Caco-2 (cell line): ENCODE data around the gene LIPC. TPM values are rescaled to one million over a fixed set of nuclear protein-coding genes. Genes with fewer than 3 reads are reported as not detected.

ENCODE experiments used
- BruUV-seq: library from RNA; stranded (reverse); fragments of 400-500 nt; replicated peaks from 2 replicates; lab custom pipeline; 2021; lab: Mats Ljungman, UMichigan
- CTCF ChIA-PET: fragments of 300-600 bp; sonication (Branson Sonifier 250); formaldehyde crosslinking; loops from one replicate; lab custom pipeline; 2022; ENCODE audit warnings: antibody characterized with exemption; lab: Charles Lee
- POLR2A ChIA-PET: fragments of 300-600 bp; sonication (Branson Sonifier 250); formaldehyde crosslinking; loops from one replicate; lab custom pipeline; 2022; ENCODE audit warnings: antibody characterized with exemption; lab: Charles Lee
- DNase-seq, 2 experiments: peaks; one replicate each; pipeline versions ENCODE4 v3.0.0 to v3.0.0-alpha.2; 2020 to 2022
- H3K27me3 ChIP-seq: replicated peaks from 2 replicates; pipeline ENCODE4 v1.6.0; 2011; ENCODE audit warnings: low read length; ENCODE audit not compliant: control insufficient read depth, insufficient read depth
- H3K36me3 ChIP-seq: 2 replicates; pipeline ENCODE4 v1.5.1; 2011; ENCODE audit warnings: low read length; ENCODE audit not compliant: control insufficient read depth, insufficient read depth
- H3K4me1 ChIP-seq: fragments of 250-450 bp; sonication (Bioruptor Pico); 2 replicates; pipeline ENCODE4 v1.5.1; 2020; ENCODE audit warnings: mild to moderate bottlenecking
- H3K4me3 ChIP-seq: 2 replicates; pipeline ENCODE4 v1.5.1; 2011; ENCODE audit warnings: low read depth, mild to moderate bottlenecking, control low read depth, low read length
- H3K9me3 ChIP-seq: fragments of 250-450 bp; sonication (Bioruptor Pico); 2 replicates; pipeline ENCODE4 v1.5.1; 2020; ENCODE audit warnings: mild to moderate bottlenecking, moderate library complexity
- H3K27ac Mint-ChIP-seq: one replicate; pipeline ENCODE4 v1.8.0; 2022; ENCODE audit warnings: mixed read lengths; ENCODE audit not compliant: unreplicated experiment
- H3K27me3 Mint-ChIP-seq: one replicate; pipeline ENCODE4 v1.8.0; 2022; ENCODE audit warnings: mixed read lengths; ENCODE audit not compliant: insufficient read depth, unreplicated experiment
- H3K36me3 Mint-ChIP-seq: one replicate; pipeline ENCODE4 v1.8.0; 2022; ENCODE audit warnings: mild to moderate bottlenecking, mixed read lengths; ENCODE audit not compliant: insufficient read depth, unreplicated experiment
- H3K4me1 Mint-ChIP-seq: one replicate; pipeline ENCODE4 v1.8.0; 2022; ENCODE audit warnings: low read depth, mixed read lengths; ENCODE audit not compliant: unreplicated experiment
- H3K4me3 Mint-ChIP-seq: one replicate; pipeline ENCODE4 v1.8.0; 2022; ENCODE audit warnings: mild to moderate bottlenecking, moderate library complexity, mixed read lengths; ENCODE audit not compliant: unreplicated experiment
- H3K9me3 Mint-ChIP-seq: one replicate; pipeline ENCODE4 v1.8.0; 2022; ENCODE audit warnings: mixed read lengths; ENCODE audit not compliant: unreplicated experiment
- intact Hi-C: fragments of 100-400 bp; cut with micrococcal nuclease; formaldehyde crosslinking; loops from one replicate; pipeline ENCODE4 v1.10.0; 2022; ENCODE audit not compliant: unreplicated experiment
- total RNA-seq: library from RNA; stranded (reverse); gene quantifications from 2 replicates; pipeline ENCODE4 v1.2.3, GENCODE V29; 2022
- TF ChIP-seq, protein P1 (sequence below), 2 experiments: fragments of 200-600 bp in 1 of 2; IDR thresholded peaks; 1 replicate in 1 of 2; 2 replicates in 1 of 2; pipeline versions ENCODE4 v1.5.1 to v1.8.0; 2011 to 2022; ENCODE audit warnings: antibody characterized with exemption in 1 of 2, control low read depth in 1 of 2, inconsistent platforms in 1 of 2, low read depth in 1 of 2, low read length in 1 of 2, mild to moderate bottlenecking in 1 of 2, moderate library complexity in 1 of 2; ENCODE audit not compliant: insufficient read depth in 1 of 2, severe bottlenecking in 1 of 2, unreplicated experiment in 1 of 2

Gene LIPC
- total RNA-seq, 1 experiment from 2014 or later, result 17.6 TPM

DNA sequence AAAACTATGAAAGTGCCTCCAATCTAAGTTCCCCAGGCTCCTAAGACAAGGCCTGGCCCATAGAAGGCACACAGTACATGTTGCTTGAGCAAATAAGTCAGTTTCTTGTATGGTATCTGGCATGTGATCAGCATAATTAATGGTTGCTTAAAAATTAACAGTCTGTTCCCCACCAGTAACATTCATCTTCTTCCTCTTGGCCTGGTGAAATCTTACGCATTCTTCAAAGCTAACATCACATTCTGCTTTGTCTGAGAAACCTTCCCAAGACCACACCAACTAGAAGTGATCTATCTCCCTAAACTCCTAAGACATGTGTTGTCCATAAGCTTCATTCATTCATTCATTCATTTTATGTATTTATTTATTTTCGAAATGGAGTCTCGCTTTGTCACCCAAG is 48.1 kb downstream of the LIPC start:
- ChIA-PET POLR2A (no interaction called here), CTCF (no interaction called here)
- H3K9me3 ChIP-seq, result no peaks in the 10 kb centered on the region
- intact Hi-C loops, result no loop called here
- Mint-ChIP-seq H3K4me1 (peaks cover 32% of the 10 kb centered on the region), H3K27ac (no peak overlapping the region), H3K36me3 (peaks cover 7% of the 10 kb centered on the region), H3K9me3 (peaks cover 9% of the 10 kb centered on the region), H3K4me3 (no peak overlapping the region), H3K27me3 (no peaks in the 10 kb centered on the region)
- no peaks in the 10 kb centered on the region for H3K36me3 ChIP-seq
- H3K4me1 ChIP-seq, result peaks cover 28% of the 10 kb centered on the region
- TF ChIP-seq, protein P1, sequence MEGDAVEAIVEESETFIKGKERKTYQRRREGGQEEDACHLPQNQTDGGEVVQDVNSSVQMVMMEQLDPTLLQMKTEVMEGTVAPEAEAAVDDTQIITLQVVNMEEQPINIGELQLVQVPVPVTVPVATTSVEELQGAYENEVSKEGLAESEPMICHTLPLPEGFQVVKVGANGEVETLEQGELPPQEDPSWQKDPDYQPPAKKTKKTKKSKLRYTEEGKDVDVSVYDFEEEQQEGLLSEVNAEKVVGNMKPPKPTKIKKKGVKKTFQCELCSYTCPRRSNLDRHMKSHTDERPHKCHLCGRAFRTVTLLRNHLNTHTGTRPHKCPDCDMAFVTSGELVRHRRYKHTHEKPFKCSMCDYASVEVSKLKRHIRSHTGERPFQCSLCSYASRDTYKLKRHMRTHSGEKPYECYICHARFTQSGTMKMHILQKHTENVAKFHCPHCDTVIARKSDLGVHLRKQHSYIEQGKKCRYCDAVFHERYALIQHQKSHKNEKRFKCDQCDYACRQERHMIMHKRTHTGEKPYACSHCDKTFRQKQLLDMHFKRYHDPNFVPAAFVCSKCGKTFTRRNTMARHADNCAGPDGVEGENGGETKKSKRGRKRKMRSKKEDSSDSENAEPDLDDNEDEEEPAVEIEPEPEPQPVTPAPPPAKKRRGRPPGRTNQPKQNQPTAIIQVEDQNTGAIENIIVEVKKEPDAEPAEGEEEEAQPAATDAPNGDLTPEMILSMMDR (IDR thresholded peaks at IDR 0.05; ENCODE audit: insufficient read depth in 1 of 2, low read depth in 1 of 2, low read length in 1 of 2, severe bottlenecking in 1 of 2, unreplicated experiment in 1 of 2), result no peak
- H3K4me3 ChIP-seq, result no peak overlapping the region
- H3K27me3 ChIP-seq, result no peaks in the 10 kb centered on the region
- BruUV-seq, result no TSS peak
- DNase-seq, result no peak

DNA sequence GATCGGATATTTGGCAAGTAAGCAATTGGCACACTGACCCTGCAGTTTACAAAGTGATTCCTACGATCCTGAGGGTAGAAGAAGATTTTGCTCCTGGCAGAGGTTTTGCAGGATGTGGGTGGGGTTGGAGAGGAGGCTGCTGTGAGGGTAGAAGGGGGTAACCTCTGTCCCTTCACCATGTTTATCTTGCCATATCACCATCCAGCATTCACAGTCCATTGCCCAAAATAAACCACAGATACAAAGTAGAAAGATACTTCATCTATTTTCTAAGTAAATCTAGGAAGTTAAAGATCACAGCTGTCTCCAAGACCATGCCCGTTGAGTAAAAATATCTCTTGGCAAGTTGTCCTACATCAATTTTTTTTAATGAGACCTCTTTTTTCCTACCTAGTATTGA is 51.6 kb downstream of the LIPC start:
- Histone ChIP-seq H3K9me3 (no peaks in the 10 kb centered on the region), H3K36me3 (no peaks in the 10 kb centered on the region), H3K4me3 (no peak overlapping the region), H3K27me3 (no peaks in the 10 kb centered on the region), H3K4me1 (peaks cover 7% of the 10 kb centered on the region)
- no TSS peak for BruUV-seq
- TF ChIP-seq, protein P1 (IDR thresholded peaks at IDR 0.05; ENCODE audit: insufficient read depth in 1 of 2, low read depth in 1 of 2, low read length in 1 of 2, severe bottlenecking in 1 of 2, unreplicated experiment in 1 of 2), result no peak
- Mint-ChIP-seq H3K4me1 (peaks cover 30% of the 10 kb centered on the region), H3K27me3 (no peaks in the 10 kb centered on the region), H3K27ac (no peak overlapping the region), H3K36me3 (no peaks in the 10 kb centered on the region), H3K4me3 (no peak overlapping the region), H3K9me3 (no peaks in the 10 kb centered on the region)
- intact Hi-C loops, result no loop called here
- DNase-seq, result no peak
- ChIA-PET CTCF (no interaction called here), POLR2A (no interaction called here)

DNA sequence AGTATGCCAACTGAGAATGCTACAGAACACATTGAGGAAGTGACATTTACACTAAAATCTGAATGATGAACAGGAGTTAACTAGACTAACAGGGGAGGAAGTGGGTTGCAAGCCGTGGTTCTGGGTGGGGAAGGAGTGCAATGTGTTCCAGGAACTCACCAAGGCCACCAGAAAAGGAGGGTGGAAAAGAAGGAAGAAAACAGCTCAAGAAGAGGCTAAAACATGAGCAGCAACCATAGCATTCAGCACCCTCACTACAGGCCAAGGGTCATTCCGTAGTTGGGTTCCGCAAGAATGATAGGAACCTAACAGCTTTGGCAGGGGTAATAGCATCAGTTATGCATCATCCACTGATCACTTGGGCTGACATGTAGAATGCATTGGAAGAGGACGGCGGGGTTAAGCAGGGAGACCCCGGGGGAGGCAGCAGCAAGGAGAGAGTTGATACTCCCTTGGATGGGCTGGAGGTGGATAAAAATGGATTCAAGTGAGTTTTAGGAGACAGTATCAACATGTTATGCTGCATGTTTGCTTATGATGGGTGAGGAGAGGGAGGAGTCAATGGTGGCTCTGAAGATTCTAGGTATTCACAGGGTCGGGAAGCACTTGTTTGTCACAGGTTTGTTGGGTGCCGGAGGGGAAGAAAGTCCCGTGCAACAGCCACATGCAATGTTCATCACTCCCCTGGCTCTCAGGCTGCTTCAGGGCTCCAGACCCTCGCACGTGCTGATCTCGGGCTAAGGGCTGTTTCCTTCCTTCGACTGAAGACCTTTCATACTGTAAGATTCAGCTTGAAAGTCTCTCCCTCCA is 53.2 kb downstream of the LIPC start:
- H3K9me3 ChIP-seq, result peaks cover 10% of the 10 kb centered on the region; the same call in 1 of the 2 replicates
- CTCF ChIA-PET, result no interaction called here
- no peaks in the 10 kb centered on the region for H3K36me3 ChIP-seq
- H3K4me3 Mint-ChIP-seq, result no peak overlapping the region
- H3K27me3 ChIP-seq, result no peaks in the 10 kb centered on the region
- H3K36me3 Mint-ChIP-seq, result no peaks in the 10 kb centered on the region
- TF ChIP-seq, protein P1 (IDR thresholded peaks at IDR 0.05; ENCODE audit: insufficient read depth in 1 of 2, low read depth in 1 of 2, low read length in 1 of 2, severe bottlenecking in 1 of 2, unreplicated experiment in 1 of 2), result no peak
- no peak for DNase-seq
- peaks cover 30% of the 10 kb centered on the region for H3K4me1 Mint-ChIP-seq
- no peak overlapping the region for H3K4me3 ChIP-seq
- peaks cover 7% of the 10 kb centered on the region for H3K4me1 ChIP-seq
- no peak overlapping the region for H3K27ac Mint-ChIP-seq
- no TSS peak for BruUV-seq
- no peaks in the 10 kb centered on the region for H3K9me3 Mint-ChIP-seq
- H3K27me3 Mint-ChIP-seq, result no peaks in the 10 kb centered on the region
- intact Hi-C loops, result no loop called here
- POLR2A ChIA-PET, result no interaction called here
